GM19395 (cell line): Measurements from ENCODE around the gene BEND7.
"Not testable (repeated sequence)": the region's sequence is repeated elsewhere in the genome, so short reads cannot be mapped to it uniquely, and the experiment has no call there.

Experiments used
- ATAC-seq: cut with Tn5 transposase; IDR thresholded peaks from one replicate; pipeline ENCODE4 v1.9.1; 2021; ENCODE audit warnings: mild to moderate bottlenecking, moderate library complexity; ENCODE audit not compliant: unreplicated experiment

The BEND7 gene

GRCh38 chr10:13483951-13484350, 44.9 kb downstream of the BEND7 start:
- no peak for ATAC-seq

- no peak for ATAC-seq
These were observed 45.7 kb downstream of the BEND7 start for GRCh38 chr10:13483073-13483472.

GRCh38 chr10:13481690-13482089, 47.1 kb downstream of the BEND7 start:
- no peak for ATAC-seq

- ATAC-seq: no peak
These were observed 53.7 kb downstream of the BEND7 start for GRCh38 chr10:13475124-13475523.

GRCh38 chr10:13473986-13474385, 54.8 kb downstream of the BEND7 start:
- no peak for ATAC-seq

GRCh38 chr10:13472359-13472758, 56.5 kb downstream of the BEND7 start:
- ATAC-seq: no peak

- no peak for ATAC-seq
These were observed 58.5 kb downstream of the BEND7 start for GRCh38 chr10:13470270-13470669.

GRCh38 chr10:13462551-13462950, 66.3 kb downstream of the BEND7 start:
- ATAC-seq: no peak

GRCh38 chr10:13458687-13459012, 70.2 kb downstream of the BEND7 start:
- no peak for ATAC-seq

- ATAC-seq: no peak
These were observed 70.7 kb downstream of the BEND7 start for GRCh38 chr10:13457958-13458686.

- no peak for ATAC-seq
These were observed 74.9 kb downstream of the BEND7 start for GRCh38 chr10:13453896-13454295.

GRCh38 chr10:13450069-13450468, 78.7 kb downstream of the BEND7 start:
- ATAC-seq: no peak

- ATAC-seq: no peak
These were observed 79.5 kb downstream of the BEND7 start for GRCh38 chr10:13449296-13449695.

GRCh38 chr10:13448216-13448615, 80.6 kb downstream of the BEND7 start:
- no peak for ATAC-seq

- no peak for ATAC-seq
These were observed 83.0 kb downstream of the BEND7 start for GRCh38 chr10:13445656-13446400.

- ATAC-seq: no peak
These were observed 87.3 kb downstream of the BEND7 start for GRCh38 chr10:13441476-13441875.

- ATAC-seq: peak; percentile 72
These were observed 88.4 kb downstream of the BEND7 start for GRCh38 chr10:13440185-13441061.

GRCh38 chr10:13439313-13440184, 89.3 kb downstream of the BEND7 start:
- ATAC-seq: no peak

- ATAC-seq: no peak
These were observed 91.7 kb downstream of the BEND7 start for GRCh38 chr10:13437026-13437555.

- ATAC-seq: not testable (repeated sequence)
These were observed 100.9 kb downstream of the BEND7 start for GRCh38 chr10:13427943-13428342.
